Measurements from ENCODE around the gene RNF213.

DNA sequence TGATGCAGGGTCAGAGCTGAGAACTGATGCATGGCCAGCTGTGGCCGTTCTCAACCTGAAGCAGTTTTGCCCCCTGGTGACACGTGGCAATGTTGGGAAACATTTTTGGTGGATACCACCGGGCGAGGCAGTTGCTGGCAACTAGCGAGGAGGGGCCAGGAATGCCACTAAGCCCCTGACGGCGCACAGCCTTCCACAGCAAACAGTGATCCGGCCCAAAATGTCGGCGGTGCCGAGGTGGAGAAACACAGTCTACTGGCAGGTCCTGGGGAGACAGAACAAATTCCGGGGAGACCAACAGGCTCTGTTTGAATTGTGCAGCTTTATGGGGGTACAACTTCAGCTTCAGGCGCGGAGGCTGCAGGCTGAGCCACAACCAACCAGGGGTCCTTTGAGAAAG lies 32.2 kb upstream of the RNF213 start:
- TF ChIP-seq POLR2A (IDR thresholded peaks at IDR 0.05) (no peak), CTCF (IDR thresholded peaks at IDR 0.05) (no peak)
